A673 (cell line): ENCODE data around the gene POLR1E. TPM values are rescaled to one million over a fixed set of nuclear protein-coding genes. Genes with fewer than 3 reads are reported as not detected.

ENCODE experiments used
- BruUV-seq: library from RNA; stranded (reverse); fragments of 400-500 nt; replicated peaks from 2 replicates; lab custom pipeline; 2021; lab: Mats Ljungman, UMichigan
- CTCF ChIA-PET: fragments of 300-600 bp; sonication (Branson Sonifier 250); formaldehyde crosslinking; loops from one replicate; lab custom pipeline; 2022; ENCODE audit warnings: antibody characterized with exemption; lab: Charles Lee
- POLR2A ChIA-PET: fragments of 300-600 bp; sonication (Branson Sonifier 250); formaldehyde crosslinking; loops from one replicate; lab custom pipeline; 2022; ENCODE audit warnings: antibody characterized with exemption; ENCODE audit not compliant: low non-redundant PET; lab: Charles Lee
- DNase-seq: peaks from one replicate; pipeline ENCODE4 v3.0.0-alpha.2; 2015; ENCODE audit warnings: low spot score
- H3K27ac ChIP-seq: fragments of 200-600 bp; sonication (generic); 2 replicates; pipeline ENCODE4 v1.5.1; 2016; ENCODE audit warnings: mixed run types, low read depth, mild to moderate bottlenecking, mixed read lengths, antibody characterized with exemption, low read length; ENCODE audit not compliant: poor library complexity, severe bottlenecking
- H3K27me3 ChIP-seq: fragments of 200-600 bp; sonication (generic); replicated peaks from 2 replicates; pipeline ENCODE4 v1.6.1; 2017; ENCODE audit warnings: mixed run types, low read depth, mild to moderate bottlenecking, mixed read lengths, antibody characterized with exemption, low read length; ENCODE audit not compliant: insufficient read depth, poor library complexity
- H3K36me3 ChIP-seq: fragments of 200-600 bp; sonication (generic); 2 replicates; pipeline ENCODE4 v1.6.1; 2016; ENCODE audit warnings: mixed run types, mild to moderate bottlenecking, mixed read lengths, antibody characterized with exemption, low read length; ENCODE audit not compliant: insufficient read depth, poor library complexity, severe bottlenecking
- H3K4me1 ChIP-seq: fragments of 200-600 bp; sonication (generic); 2 replicates; pipeline ENCODE4 v1.6.1; 2017; ENCODE audit warnings: mixed run types, mild to moderate bottlenecking, mixed read lengths, antibody characterized with exemption, low read length; ENCODE audit not compliant: insufficient read depth, poor library complexity, severe bottlenecking
- H3K4me3 ChIP-seq: fragments of 200-600 bp; sonication (generic); 2 replicates; pipeline ENCODE4 v1.5.1; 2016; ENCODE audit warnings: low read depth, mixed run types, mild to moderate bottlenecking, mixed read lengths, low read length; ENCODE audit not compliant: poor library complexity, severe bottlenecking
- H3K9me3 ChIP-seq: fragments of 200-600 bp; sonication (generic); 2 replicates; pipeline ENCODE4 v1.6.1; 2016; ENCODE audit warnings: mixed run types, low read depth, mild to moderate bottlenecking, mixed read lengths, antibody characterized with exemption, low read length; ENCODE audit not compliant: poor library complexity, severe bottlenecking
- EZH2 ChIP-seq: fragments of 200-600 bp; sonication (generic); IDR thresholded peaks from 2 replicates; pipeline ENCODE4 v1.6.1; 2017; ENCODE audit warnings: borderline replicate concordance, low read depth, mild to moderate bottlenecking, mixed read lengths, antibody characterized with exemption, low read length; ENCODE audit not compliant: poor library complexity, severe bottlenecking
- intact Hi-C: fragments of 100-400 bp; cut with micrococcal nuclease; formaldehyde crosslinking; loops from one replicate; pipeline ENCODE4 v1.10.0; 2022; ENCODE audit not compliant: unreplicated experiment
- total RNA-seq: library from RNA; stranded (reverse); gene quantifications from 2 replicates; pipeline ENCODE4 v1.2.3, GENCODE V29; 2021
- TF ChIP-seq, protein P1 (sequence below): fragments of 300-800, 200-600 bp; sonication (generic); conservative IDR thresholded peaks from 2 replicates; pipeline ENCODE4 v1.5.1; 2017; ENCODE audit warnings: low read depth, mild to moderate bottlenecking, antibody characterized with exemption, low read length, moderate library complexity, mixed read lengths

The POLR1E gene
- total RNA-seq, 1 experiment from 2014 or later, result 68.8 TPM

- Histone ChIP-seq H3K27me3 (no peaks in the 10 kb centered on the region), H3K4me1 (no peaks in the 10 kb centered on the region), H3K4me3 (no peak overlapping the region), H3K9me3 (no peaks in the 10 kb centered on the region), H3K27ac (no peak overlapping the region), H3K36me3 (peaks cover 5% of the 10 kb centered on the region)
- TF ChIP-seq, protein P1, sequence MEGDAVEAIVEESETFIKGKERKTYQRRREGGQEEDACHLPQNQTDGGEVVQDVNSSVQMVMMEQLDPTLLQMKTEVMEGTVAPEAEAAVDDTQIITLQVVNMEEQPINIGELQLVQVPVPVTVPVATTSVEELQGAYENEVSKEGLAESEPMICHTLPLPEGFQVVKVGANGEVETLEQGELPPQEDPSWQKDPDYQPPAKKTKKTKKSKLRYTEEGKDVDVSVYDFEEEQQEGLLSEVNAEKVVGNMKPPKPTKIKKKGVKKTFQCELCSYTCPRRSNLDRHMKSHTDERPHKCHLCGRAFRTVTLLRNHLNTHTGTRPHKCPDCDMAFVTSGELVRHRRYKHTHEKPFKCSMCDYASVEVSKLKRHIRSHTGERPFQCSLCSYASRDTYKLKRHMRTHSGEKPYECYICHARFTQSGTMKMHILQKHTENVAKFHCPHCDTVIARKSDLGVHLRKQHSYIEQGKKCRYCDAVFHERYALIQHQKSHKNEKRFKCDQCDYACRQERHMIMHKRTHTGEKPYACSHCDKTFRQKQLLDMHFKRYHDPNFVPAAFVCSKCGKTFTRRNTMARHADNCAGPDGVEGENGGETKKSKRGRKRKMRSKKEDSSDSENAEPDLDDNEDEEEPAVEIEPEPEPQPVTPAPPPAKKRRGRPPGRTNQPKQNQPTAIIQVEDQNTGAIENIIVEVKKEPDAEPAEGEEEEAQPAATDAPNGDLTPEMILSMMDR, result no peak
- TF ChIP-seq EZH2, result no peak
- POLR2A ChIA-PET, result no interaction called here
- BruUV-seq, result no TSS peak
- CTCF ChIA-PET, result no interaction called here
- intact Hi-C loops, result no loop called here
- DNase-seq, result no peak
Measured at GRCh38 chr9:37539634-37540033, 53.9 kb downstream of the POLR1E start.

- POLR2A ChIA-PET, result no interaction called here
- BruUV-seq, result no TSS peak
Measured at GRCh38 chr9:37540634-37541033, 54.9 kb downstream of the POLR1E start.

DNA sequence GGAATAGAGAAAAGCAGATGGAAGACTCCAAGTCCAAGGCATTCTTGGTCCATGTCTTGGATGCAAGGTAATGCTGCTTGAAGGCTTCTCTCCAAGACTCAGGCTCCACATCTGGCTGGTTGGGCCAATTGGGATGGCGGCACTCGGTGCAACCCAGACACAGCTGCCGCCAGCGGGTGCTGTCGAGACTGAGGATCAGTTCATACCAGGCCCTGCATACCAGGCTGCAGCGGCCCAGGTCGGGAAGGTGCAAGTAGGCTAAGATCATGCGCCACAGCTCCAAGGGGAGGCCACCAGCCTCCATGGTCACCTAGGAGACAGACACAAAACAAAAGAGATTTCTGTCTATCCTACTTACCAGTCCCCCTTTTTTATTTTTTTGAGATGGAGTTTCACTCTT is 55.7 kb downstream of the POLR1E start:
- BruUV-seq, result no TSS peak
- Histone ChIP-seq H3K4me1 (no peaks in the 10 kb centered on the region), H3K9me3 (no peaks in the 10 kb centered on the region), H3K27ac (no peak overlapping the region), H3K27me3 (no peaks in the 10 kb centered on the region), H3K36me3 (peaks cover 2% of the 10 kb centered on the region), H3K4me3 (no peak overlapping the region)
- ChIA-PET POLR2A (no interaction called here), CTCF (no interaction called here)
- TF ChIP-seq, protein P1, result no peak
- no peak for TF ChIP-seq EZH2
- DNase-seq, result no peak
- intact Hi-C loops, result no loop called here

More at GRCh38 chr9:37540634-37541033, 54.9 kb downstream of the POLR1E start:
- H3K4me1 ChIP-seq, result no peaks in the 10 kb centered on the region
- TF ChIP-seq, protein P1, result no peak
- TF ChIP-seq EZH2, result no peak
- CTCF ChIA-PET, result no interaction called here
- peaks cover 5% of the 10 kb centered on the region for H3K36me3 ChIP-seq
- intact Hi-C loops, result no loop called here
- H3K27ac ChIP-seq, result no peak overlapping the region
- H3K9me3 ChIP-seq, result no peaks in the 10 kb centered on the region
- DNase-seq, result no peak
- no peaks in the 10 kb centered on the region for H3K27me3 ChIP-seq
- H3K4me3 ChIP-seq, result no peak overlapping the region
